ENCODE data around the gene PHYHD1. TPM values are rescaled to one million over a fixed set of nuclear protein-coding genes. Genes with fewer than 3 reads are reported as not detected.

Gene PHYHD1
- total RNA-seq, 2 donors from 2014 or later, result 1.8 to 6.6 TPM

GRCh38 chr9:128885376-128885775 lies 35.4 kb upstream of the PHYHD1 start:
- H3K36me3 ChIP-seq, result peaks cover 6% of the 10 kb centered on the region
- intact Hi-C loops (cut with DNase I), result no loop called here
- no peak for DNase-seq
- H3K9me3 ChIP-seq, result no peaks in the 10 kb centered on the region
- TF ChIP-seq, protein P1, sequence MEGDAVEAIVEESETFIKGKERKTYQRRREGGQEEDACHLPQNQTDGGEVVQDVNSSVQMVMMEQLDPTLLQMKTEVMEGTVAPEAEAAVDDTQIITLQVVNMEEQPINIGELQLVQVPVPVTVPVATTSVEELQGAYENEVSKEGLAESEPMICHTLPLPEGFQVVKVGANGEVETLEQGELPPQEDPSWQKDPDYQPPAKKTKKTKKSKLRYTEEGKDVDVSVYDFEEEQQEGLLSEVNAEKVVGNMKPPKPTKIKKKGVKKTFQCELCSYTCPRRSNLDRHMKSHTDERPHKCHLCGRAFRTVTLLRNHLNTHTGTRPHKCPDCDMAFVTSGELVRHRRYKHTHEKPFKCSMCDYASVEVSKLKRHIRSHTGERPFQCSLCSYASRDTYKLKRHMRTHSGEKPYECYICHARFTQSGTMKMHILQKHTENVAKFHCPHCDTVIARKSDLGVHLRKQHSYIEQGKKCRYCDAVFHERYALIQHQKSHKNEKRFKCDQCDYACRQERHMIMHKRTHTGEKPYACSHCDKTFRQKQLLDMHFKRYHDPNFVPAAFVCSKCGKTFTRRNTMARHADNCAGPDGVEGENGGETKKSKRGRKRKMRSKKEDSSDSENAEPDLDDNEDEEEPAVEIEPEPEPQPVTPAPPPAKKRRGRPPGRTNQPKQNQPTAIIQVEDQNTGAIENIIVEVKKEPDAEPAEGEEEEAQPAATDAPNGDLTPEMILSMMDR (IDR thresholded peaks at IDR 0.05), result no peak
- H3K4me3 ChIP-seq, result no peak overlapping the region
- no peak overlapping the region for H3K27ac ChIP-seq
- no peak overlapping the region for H3K9ac ChIP-seq (ENCODE audit: low read depth in 2 of 2, low read length in 2 of 2)
- peaks cover 7% of the 10 kb centered on the region for H3K4me1 ChIP-seq
- H3K27me3 ChIP-seq, result no peaks in the 10 kb centered on the region

DNA sequence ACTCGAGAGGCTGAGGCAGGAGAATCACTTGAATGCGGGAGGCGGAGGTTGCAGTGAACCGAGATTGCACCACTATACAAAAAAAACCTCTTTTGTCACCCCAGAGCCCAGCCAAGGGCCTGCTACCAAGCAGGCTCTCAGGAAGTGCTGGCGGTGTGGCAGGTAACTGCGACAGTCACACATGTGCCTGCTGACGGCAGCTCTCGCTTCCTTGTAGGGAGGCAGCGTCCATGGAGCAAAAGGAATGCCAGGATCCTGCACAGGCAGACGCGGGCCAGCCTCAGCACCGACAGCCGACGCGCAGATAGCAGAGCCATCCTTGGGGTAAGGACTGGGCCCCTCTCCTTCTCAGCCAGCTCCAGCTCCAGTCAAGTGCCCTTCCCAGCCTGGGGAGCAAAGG lies 35.0 kb upstream of the PHYHD1 start:
- no peak overlapping the region for H3K27ac ChIP-seq
- intact Hi-C loops (cut with DNase I), result no loop called here
- H3K36me3 ChIP-seq, result peaks cover 6% of the 10 kb centered on the region
- no peak overlapping the region for H3K4me3 ChIP-seq
- H3K9me3 ChIP-seq, result no peaks in the 10 kb centered on the region
- TF ChIP-seq, protein P1 (IDR thresholded peaks at IDR 0.05), result no peak
- no peak overlapping the region for H3K9ac ChIP-seq (ENCODE audit: low read depth in 2 of 2, low read length in 2 of 2)
- H3K27me3 ChIP-seq, result no peaks in the 10 kb centered on the region
- no peak for DNase-seq
- peaks cover 7% of the 10 kb centered on the region for H3K4me1 ChIP-seq

DNA sequence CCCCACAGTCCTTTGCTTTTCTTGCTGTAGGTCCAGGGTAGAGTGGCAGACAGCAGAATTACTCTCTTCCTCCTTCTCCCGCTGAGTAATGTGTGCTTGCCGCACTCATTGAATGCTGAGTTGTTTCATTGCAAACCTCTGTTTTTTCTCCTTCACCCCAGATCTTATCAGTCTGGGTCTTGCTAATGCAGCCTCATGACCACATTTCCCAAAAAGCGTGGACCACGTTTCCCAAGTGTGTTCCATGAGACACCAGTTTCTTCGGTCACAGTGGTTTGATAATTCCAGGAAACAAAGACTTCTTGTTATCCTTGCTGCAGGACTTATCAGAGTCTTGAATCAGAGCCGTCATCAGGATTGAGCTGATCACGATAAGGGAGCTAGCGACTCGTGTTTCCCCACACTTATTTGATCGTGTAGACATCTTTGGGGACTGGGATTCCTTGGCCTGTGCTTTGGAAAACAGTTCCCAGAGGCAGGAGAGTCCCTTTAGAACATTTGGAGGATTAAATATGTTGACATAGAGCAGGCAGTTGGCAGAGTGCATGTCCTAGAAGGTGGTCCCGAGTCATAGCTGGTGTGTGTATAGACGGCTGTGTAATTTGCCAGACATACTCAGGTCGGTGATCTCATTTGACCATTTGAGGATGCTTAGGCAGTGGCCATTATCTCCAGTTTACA lies 34.4 kb upstream of the PHYHD1 start:
- Histone ChIP-seq H3K27ac (no peak overlapping the region), H3K9me3 (no peaks in the 10 kb centered on the region), H3K36me3 (peaks cover 6% of the 10 kb centered on the region), H3K4me3 (no peak overlapping the region), H3K27me3 (no peaks in the 10 kb centered on the region), H3K9ac (ENCODE audit: low read depth in 2 of 2, low read length in 2 of 2) (no peak overlapping the region), H3K4me1 (peaks cover 7% of the 10 kb centered on the region)
- no peak for DNase-seq
- TF ChIP-seq, protein P1 (IDR thresholded peaks at IDR 0.05), result no peak
- intact Hi-C loops (cut with DNase I), result no loop called here

- Histone ChIP-seq H3K4me3 (no peak overlapping the region), H3K36me3 (peaks cover 6% of the 10 kb centered on the region), H3K27ac (no peak overlapping the region), H3K4me1 (peaks cover 12% of the 10 kb centered on the region), H3K27me3 (no peaks in the 10 kb centered on the region), H3K9me3 (no peaks in the 10 kb centered on the region), H3K9ac (ENCODE audit: low read depth in 2 of 2, low read length in 2 of 2) (no peak overlapping the region)
- TF ChIP-seq, protein P1 (IDR thresholded peaks at IDR 0.05), result no peak
- DNase-seq, result no peak
- intact Hi-C loops (cut with DNase I), result no loop called here
Measured at GRCh38 chr9:128887049-128887448, 33.7 kb upstream of the PHYHD1 start.

GRCh38 chr9:128887914-128888350 lies 32.9 kb upstream of the PHYHD1 start:
- intact Hi-C loops (cut with DNase I), result no loop called here
- DNase-seq, result no peak
- no peak overlapping the region for H3K27ac ChIP-seq
- H3K36me3 ChIP-seq, result peaks cover 6% of the 10 kb centered on the region
- TF ChIP-seq, protein P1 (IDR thresholded peaks at IDR 0.05), result no peak
- no peak overlapping the region for H3K4me3 ChIP-seq
- peak overlapping the region; percentile 14 to 26 for H3K9ac ChIP-seq (ENCODE audit: low read depth in 2 of 2, low read length in 2 of 2)
- no peaks in the 10 kb centered on the region for H3K27me3 ChIP-seq
- H3K4me1 ChIP-seq, result peaks cover 14% of the 10 kb centered on the region
- no peaks in the 10 kb centered on the region for H3K9me3 ChIP-seq
